ENCODE results near the gene SEPHS1. TPM values are rescaled to one million over a fixed set of nuclear protein-coding genes. Genes with fewer than 3 reads are reported as not detected.

SEPHS1 gene
- total and polyA plus RNA-seq, 2 of the 8 experiments (the other 6 are each of a cell fraction or from before 2014, with no cell fraction given) = 270 to 683 TPM

GRCh38 chr10:13271552-13272163, 76.4 kb downstream of the SEPHS1 start:
- Histone ChIP-seq H2BK20ac (ENCODE audit: low read length) (peak overlapping the region; percentile 90; the same call in 1 of the 2 replicates), H3K36me3 (ENCODE audit: control insufficient read depth in 2 of 4, insufficient read depth in 4 of 4, low read length in 3 of 4) (no peaks in the 10 kb centered on the region), H2BK12ac (ENCODE audit: low read depth, low read length) (peak overlapping the region; percentile 99), H4K8ac (ENCODE audit: extremely low read depth, insufficient read depth, low read length) (peak overlapping the region; percentile 76; the same call in 1 of the 2 replicates), H3K4me2 (ENCODE audit: insufficient read depth in 1 of 2, low read depth in 2 of 2, low read length in 2 of 2) (peak overlapping the region; percentile 28 to 49), H3K18ac (ENCODE audit: extremely low read depth, low read length) (peak overlapping the region; percentile 78), H3K23me2 (ENCODE audit: low read depth, low read length) (no peaks in the 10 kb centered on the region; the same call in 1 of the 2 replicates), H3K4me3 (ENCODE audit: extremely low read depth in 1 of 4, insufficient read depth in 2 of 4, low read depth in 3 of 4, low read length in 4 of 4) (no peak overlapping the region; a peak in 1 of 8 replicates), H4K20me1 (replicated peaks in 1 of 2; ENCODE audit: control insufficient read depth in 1 of 2, insufficient read depth in 2 of 2, low read length in 2 of 2) (no peaks in the 10 kb centered on the region), H2BK5ac (ENCODE audit: low read depth, low read length) (peak overlapping the region; percentile 67), H2AK5ac (ENCODE audit: low read depth, low read length) (0 out of 2 replicates have a peak overlapping the region, but pooled peaks have one; percentile 95), H2BK120ac (replicated peaks; ENCODE audit: low read depth, low read length) (peak overlapping the region; percentile 70), H3K4me1 (replicated peaks in 1 of 4; ENCODE audit: control insufficient read depth in 3 of 4, insufficient read depth in 4 of 4, low read length in 3 of 4) (peaks cover 4 to 12% (median 7%) of the 10 kb centered on the region in 4 experiments), H2BK15ac (ENCODE audit: low read length) (peak overlapping the region; percentile 72; the same call in 1 of the 2 replicates), H3K79me1 (ENCODE audit: low read depth, low read length) (no peaks in the 10 kb centered on the region), H3K9ac (replicated peaks in 1 of 4; ENCODE audit: extremely low read depth in 1 of 4, low read depth in 3 of 4, low read length in 3 of 4) (no peak overlapping the region), H3K9me3 (ENCODE audit: insufficient read depth in 2 of 2, low read depth in 1 of 2, low read length in 1 of 2) (no peaks in the 10 kb centered on the region), H3K56ac (replicated peaks; ENCODE audit: insufficient read length, low read depth, low read length) (no peak overlapping the region), H3K79me2 (ENCODE audit: control insufficient read depth in 1 of 2, insufficient read depth in 2 of 2, low read length in 2 of 2) (no peaks in the 10 kb centered on the region), H3K4ac (replicated peaks; ENCODE audit: insufficient read length, low read depth, low read length) (peak overlapping the region; percentile 47), H3K27me3 (replicated peaks in 1 of 4; ENCODE audit: control insufficient read depth in 3 of 4, extremely low read depth in 1 of 4, insufficient read depth in 3 of 4, low read length in 3 of 4) (no peaks in the 10 kb centered on the region; a peak in 1 of 7 replicates), H4K5ac (ENCODE audit: insufficient read length, low read depth, low read length) (peak overlapping the region; percentile 8), H4K91ac (replicated peaks; ENCODE audit: insufficient read length, low read length) (peak overlapping the region; percentile 45), H2AFZ (ENCODE audit: low read length) (peak overlapping the region; percentile 97), H3K14ac (ENCODE audit: insufficient read length) (no peak overlapping the region), H3K23ac (ENCODE audit: insufficient read length) (no peak overlapping the region), H3K27ac (ENCODE audit: low read depth, low read length) (peak overlapping the region; percentile 36; the same call in 1 of the 2 replicates)
- FAIRE-seq (peak; percentile 88), DNase-seq (ENCODE audit: low read depth in 1 of 2, low spot score in 2 of 2) (peak; percentile 38 to 91)
- 42% methylated on average over 14 of the region's 14 CpGs; no CpG with 5 or more reads in 1 of the 2 experiments for WGBS, 2 experiments (ENCODE audit: extremely low coverage in 1 of 2, insufficient coverage in 1 of 2, insufficient read length in 1 of 2, insufficient replicate concordance in 2 of 2, low coverage in 1 of 2, low lambda C conversion rate in 2 of 2, missing lambda C conversion rate in 1 of 2)
- ChIA-PET POLR2A (ENCODE audit: partially characterized antibody) (interaction anchor here (1.0 to 1.3 kb wide), 4 partner anchors 22 to 78 kb away, joined by 3 to 5 read pairs (median 4); no protein-coding TSS in a partner anchor), CTCF (ENCODE audit: partially characterized antibody) (interaction anchor here (0.5 to 3.1 kb wide), 23 partner anchors 8 to 809 kb away, joined by 3 to 25 read pairs (median 4); partner anchors contain the start of gene PHYH)
- TF ChIP-seq BRCA1 (IDR thresholded peaks at IDR 0.05; ENCODE audit: low read depth, low read length) (no peak), SP4 (IDR thresholded peaks at IDR 0.05; ENCODE audit: low read length) (0 out of 2 replicates have a peak, but pooled peaks have one; percentile 32), GABPA (IDR thresholded peaks at IDR 0.05; ENCODE audit: borderline replicate concordance, insufficient read depth, low read length) (0 out of 2 replicates have a peak, but pooled peaks have one; percentile 21), SP1 (IDR thresholded peaks at IDR 0.05; ENCODE audit: low read depth, low read length) (peak; percentile 51; the same call in 1 of the 2 replicates), HDAC2 (IDR thresholded peaks at IDR 0.05; ENCODE audit: borderline replicate concordance in 1 of 2, low read depth in 2 of 2, low read length in 2 of 2) (no peak), SAP30 (IDR thresholded peaks at IDR 0.05; ENCODE audit: insufficient read depth, insufficient replicate concordance, low read length) (no peak), MAX (IDR thresholded peaks at IDR 0.05) (peak; percentile 65), YY1 (IDR thresholded peaks at IDR 0.05; ENCODE audit: low read depth, low read length) (peak; percentile 9; the same call in 1 of the 2 replicates), BCL11A (IDR thresholded peaks at IDR 0.05; ENCODE audit: low read depth in 2 of 2, low read length in 2 of 2) (no peak), TCF12 (IDR thresholded peaks at IDR 0.05; ENCODE audit: low read depth, low read length) (0 out of 2 replicates have a peak, but pooled peaks have one; percentile 40)

Data from H1 (cell line).